GM12878 (cell line): Measurements from ENCODE around the gene STEAP2. TPM values are rescaled to one million over a fixed set of nuclear protein-coding genes. Genes with fewer than 3 reads are reported as not detected.
A peak's percentile ranks its signal among the peaks of the same experiment; 100 is the strongest.

ENCODE experiments used
- CBFB ChIP-seq: IDR thresholded peaks from 2 replicates; pipeline ENCODE4 v1.6.1; 2016; ENCODE audit warnings: antibody characterized with exemption, low read depth
- CHD1 ChIP-seq: IDR thresholded peaks from 2 replicates; pipeline ENCODE4 v1.6.1; 2012; ENCODE audit warnings: low read depth, low read length, improper control_type of control experiment
- CREB1 ChIP-seq: IDR thresholded peaks from 2 replicates; pipeline ENCODE4 v1.6.1; 2012; ENCODE audit warnings: low read depth, mild to moderate bottlenecking, inconsistent platforms
- CTCF ChIP-seq, 3 experiments: IDR thresholded peaks in 2 of 3; conservative IDR thresholded peaks in 1 of 3; 2 replicates each; pipeline ENCODE4 v1.5.1; 2011; ENCODE audit warnings: low read depth in 3 of 3, low read length in 3 of 3, mild to moderate bottlenecking in 3 of 3, control low read depth in 2 of 3, moderate library complexity in 2 of 3, inconsistent platforms in 1 of 3, mixed read lengths in 1 of 3; ENCODE audit not compliant: control insufficient read depth in 2 of 3, insufficient read depth in 1 of 3; ENCODE audit errors: extremely low read depth in 1 of 3
- E2F8 ChIP-seq: fragments of 450-650 bp; IDR thresholded peaks from 2 replicates; pipeline ENCODE4 v1.6.1; 2018; ENCODE audit warnings: mild to moderate bottlenecking, low read depth, moderate library complexity; ENCODE audit not compliant: partially characterized antibody
- EP300 ChIP-seq, 2 experiments: fragments of 150-350 bp in 1 of 2; IDR thresholded peaks; 2 replicates each; pipeline ENCODE4 v1.6.1; 2011 to 2012; ENCODE audit warnings: low read depth in 2 of 2, low read length in 2 of 2, borderline replicate concordance in 1 of 2, improper control_type of control experiment in 1 of 2, inconsistent platforms in 1 of 2; ENCODE audit not compliant: control insufficient read depth in 1 of 2
- HDAC2 ChIP-seq: fragments of 200-600 bp; sonication (generic); IDR thresholded peaks from 2 replicates; pipeline ENCODE4 v1.6.1; 2017
- MEF2B ChIP-seq: fragments of 450-650 bp; IDR thresholded peaks from 2 replicates; pipeline ENCODE4 v1.6.1; 2018; ENCODE audit warnings: mild to moderate bottlenecking, moderate library complexity; ENCODE audit not compliant: partially characterized antibody, poor library complexity, severe bottlenecking
- MTA3 ChIP-seq: IDR thresholded peaks from 2 replicates; pipeline ENCODE4 v1.6.1; 2012; ENCODE audit warnings: low read length, inconsistent platforms, borderline replicate concordance
- MYC ChIP-seq: IDR thresholded peaks from 2 replicates; pipeline ENCODE4 v1.6.1; 2011; ENCODE audit warnings: mild to moderate bottlenecking, low read length, moderate library complexity, inconsistent platforms; ENCODE audit not compliant: insufficient read depth, insufficient replicate concordance, insufficient read length, severe bottlenecking
- NFYA ChIP-seq: IDR thresholded peaks from 2 replicates; pipeline ENCODE4 v1.6.1; 2011; ENCODE audit warnings: low read depth, mild to moderate bottlenecking, low read length, improper control_type of control experiment, borderline replicate concordance
- NFYB ChIP-seq: IDR thresholded peaks from 2 replicates; pipeline ENCODE4 v1.6.1; 2011; ENCODE audit warnings: low read depth, mild to moderate bottlenecking, low read length, improper control_type of control experiment, moderate library complexity; ENCODE audit not compliant: insufficient read depth
- NR2C1 ChIP-seq: fragments of 450-650 bp; IDR thresholded peaks from 2 replicates; pipeline ENCODE4 v1.6.1; 2017; ENCODE audit warnings: antibody characterized with exemption, mild to moderate bottlenecking, moderate library complexity
- NR2F1 ChIP-seq: fragments of 450-650 bp; conservative IDR thresholded peaks from 2 replicates; pipeline ENCODE4 v1.6.1; 2017; ENCODE audit warnings: mild to moderate bottlenecking
- RBBP5 ChIP-seq: fragments of 200-600 bp; sonication (generic); conservative IDR thresholded peaks from 2 replicates; pipeline ENCODE4 v1.6.1; 2016
- RUNX3 ChIP-seq: IDR thresholded peaks from 2 replicates; pipeline ENCODE4 v1.6.1; 2012; ENCODE audit warnings: low read length, inconsistent platforms
- SMAD5 ChIP-seq: IDR thresholded peaks from 2 replicates; pipeline ENCODE4 v1.6.1; 2016; ENCODE audit warnings: antibody characterized with exemption, low read depth
- SP1 ChIP-seq: IDR thresholded peaks from one replicate; pipeline ENCODE4 v1.6.1; 2011; ENCODE audit warnings: low read depth, low read length
- SREBF2 ChIP-seq: IDR thresholded peaks from 2 replicates; pipeline ENCODE4 v1.6.1; 2012; ENCODE audit warnings: mild to moderate bottlenecking, low read length
- STAT3 ChIP-seq: IDR thresholded peaks from 2 replicates; pipeline ENCODE4 v1.6.1; 2011; ENCODE audit warnings: low read depth, low read length, improper control_type of control experiment
- SUPT20H ChIP-seq: IDR thresholded peaks from 2 replicates; pipeline ENCODE4 v1.6.1; 2011; ENCODE audit warnings: low read depth, mild to moderate bottlenecking, low read length, moderate library complexity, borderline replicate concordance; ENCODE audit not compliant: control insufficient read depth
- SUZ12 ChIP-seq: fragments of 200-600 bp; sonication (generic); IDR thresholded peaks from one replicate; pipeline ENCODE4 v1.6.1; 2018; ENCODE audit warnings: antibody characterized with exemption, mild to moderate bottlenecking; ENCODE audit not compliant: unreplicated experiment
- TAF1 ChIP-seq: IDR thresholded peaks from 2 replicates; pipeline ENCODE4 v1.6.1; 2011; ENCODE audit warnings: mild to moderate bottlenecking, low read depth, low read length, borderline replicate concordance
- ZNF384 ChIP-seq: IDR thresholded peaks from 2 replicates; pipeline ENCODE4 v1.6.1; 2012; ENCODE audit warnings: low read depth, mild to moderate bottlenecking, low read length, improper control_type of control experiment, borderline replicate concordance
- ZNF622 ChIP-seq: fragments of 450-650 bp; IDR thresholded peaks from 2 replicates; pipeline ENCODE4 v1.6.1; 2017; ENCODE audit warnings: mild to moderate bottlenecking, inconsistent platforms
- ZSCAN29 ChIP-seq: fragments of 450-650 bp; IDR thresholded peaks from 2 replicates; pipeline ENCODE4 v1.6.1; 2017; ENCODE audit warnings: mild to moderate bottlenecking, moderate library complexity
- polyA plus RNA-seq, 11 experiments: library from polyadenylated mRNA; depleted of rRNA in 4 of 11; unstranded in 6 of 11; stranded (reverse) in 5 of 11; fragments of >200 nt; fragmentation: Nextera tagmentation in 4 of 11; fragmentation: Illumina TruSeq in 1 of 11; extraction: Ambion mirVana in 4 of 11; extraction: Trizol in 1 of 11; gene quantifications; 1 replicate in 1 of 11; 2 replicates in 10 of 11; pipeline versions ENCODE4 v1.2.1 to v1.2.3, GENCODE V29; 2011 to 2016; ENCODE audit warnings: inconsistent platforms in 2 of 11, missing spikeins in 2 of 11, low read depth in 1 of 11
- total RNA-seq, 4 experiments: library from RNA; depleted of rRNA in 3 of 4; stranded (reverse); fragments of >200 nt in 3 of 4; fragmentation: Illumina TruSeq in 1 of 4; extraction: Trizol in 1 of 4; gene quantifications; 2 replicates each; pipeline versions ENCODE4 v1.2.1 to v1.2.3, GENCODE V29; 2013 to 2021

Gene STEAP2
- total and polyA plus RNA-seq, 10 of the 15 experiments (the other 5 are each of a cell fraction or from before 2014, with no cell fraction given): 0.64 to 17.6 (median 1.8) TPM

- no peak for TF ChIP-seq HDAC2
- TF ChIP-seq NR2F1: peak; percentile 87
- no peak for TF ChIP-seq SP1
- TF ChIP-seq ZNF622: no peak
- no peak for TF ChIP-seq NR2C1
- no peak for TF ChIP-seq SUPT20H
- no peak for TF ChIP-seq MYC
- no peak for TF ChIP-seq SMAD5
- TF ChIP-seq MEF2B: no peak
- no peak for TF ChIP-seq CBFB
- no peak for TF ChIP-seq ZSCAN29
- TF ChIP-seq MTA3: no peak
- TF ChIP-seq ZNF384: no peak
- TF ChIP-seq SREBF2: no peak
- TF ChIP-seq E2F8: no peak
- no peak for TF ChIP-seq NFYB
- TF ChIP-seq SUZ12: no peak
- TF ChIP-seq CREB1: no peak
- no peak for TF ChIP-seq NFYA
- TF ChIP-seq STAT3: no peak
- TF ChIP-seq EP300 (IDR thresholded peaks at IDR 0.05; ENCODE audit: borderline replicate concordance in 1 of 2, control insufficient read depth in 1 of 2, low read depth in 2 of 2, low read length in 2 of 2): peak in 1 of 2 experiments; percentile 80; a peak in 1 of 4 replicates
- no peak for TF ChIP-seq TAF1
- TF ChIP-seq CTCF (IDR thresholded peaks at IDR 0.05 in 2 of 3, conservative IDR thresholded peaks at IDR 0.05 in 1 of 3; ENCODE audit: control insufficient read depth in 2 of 3, extremely low read depth in 1 of 3, insufficient read depth in 1 of 3, low read depth in 3 of 3, low read length in 3 of 3): no peak
- peak; percentile 73 for TF ChIP-seq RUNX3
- no peak for TF ChIP-seq CHD1
- TF ChIP-seq RBBP5: no peak
Observed at GRCh38 chr7:90178679-90179278, 32.8 kb upstream of the STEAP2 start (continued).
